GM12878 (cell line): Measurements from ENCODE around the gene GMCL2. TPM values are rescaled to one million over a fixed set of nuclear protein-coding genes. Genes with fewer than 3 reads are reported as not detected.

ENCODE experiments used
- ATAC-seq: fragments of 200-7000 bp; cut with Tn5 transposase; 3 replicates; pipeline ENCODE4 v1.9.1; 2020; ENCODE audit warnings: mild to moderate bottlenecking, moderate library complexity
- BruUV-seq: library from RNA; stranded (reverse); fragments of 400-500 nt; replicated peaks from 2 replicates; lab custom pipeline; 2021; lab: Mats Ljungman, UMichigan
- CTCF ChIA-PET: fragments of 300-600 bp; sonication (Branson Sonifier 250); formaldehyde crosslinking; extraction: SDS; loops from one replicate; lab custom pipeline; 2021; ENCODE audit warnings: inconsistent platforms; lab: Yijun Ruan, JAX
- POLR2A ChIA-PET: fragments of 350-600 bp; formaldehyde crosslinking; extraction: SDS; loops from one replicate; lab custom pipeline; 2021; ENCODE audit warnings: inconsistent platforms; lab: Charles Lee
- RAD21 ChIA-PET: fragments of 300-600 bp; sonication (Branson Sonifier 250); formaldehyde crosslinking; loops from one replicate; lab custom pipeline; 2023; ENCODE audit warnings: antibody characterized with exemption; ENCODE audit not compliant: unreplicated experiment; lab: Charles Lee
- SMC1A ChIA-PET: fragments of 300-600 bp; sonication (Branson Sonifier 250); formaldehyde crosslinking; loops from one replicate; lab custom pipeline; 2023; ENCODE audit not compliant: unreplicated experiment, uncharacterized antibody; lab: Charles Lee
- DNase-seq: peaks from one replicate; pipeline ENCODE4 v3.0.0-alpha.2; 2011; ENCODE audit warnings: low read depth, low spot score
- FAIRE-seq: peaks from 3 replicates; lab custom pipeline; 2011; peaks lifted over from hg19 to GRCh38; lab: Jason Lieb, UNC
- H2AFZ ChIP-seq: 2 replicates; pipeline ENCODE4 v1.6.0; 2011; ENCODE audit warnings: low read depth, low read length, control low read depth; ENCODE audit not compliant: control insufficient read depth
- H3K27ac ChIP-seq: 2 replicates; pipeline ENCODE4 v1.5.1; 2011; ENCODE audit warnings: control low read depth; ENCODE audit not compliant: control insufficient read depth, insufficient read depth
- H3K27me3 ChIP-seq, 2 experiments: replicated peaks in 1 of 2; 2 replicates each; pipeline versions ENCODE4 v1.6.0 to v1.6.1; 2011; ENCODE audit warnings: low read length in 1 of 2; ENCODE audit not compliant: control insufficient read depth in 2 of 2, insufficient read depth in 2 of 2
- H3K36me3 ChIP-seq, 2 experiments: 2 replicates each; pipeline ENCODE4 v1.5.1; 2011; ENCODE audit warnings: low read length in 1 of 2; ENCODE audit not compliant: control insufficient read depth in 2 of 2, insufficient read depth in 2 of 2
- H3K4me1 ChIP-seq: 2 replicates; pipeline ENCODE4 v1.6.1; 2011; ENCODE audit warnings: mild to moderate bottlenecking, low read length, moderate library complexity, mixed read lengths; ENCODE audit not compliant: control insufficient read depth, insufficient read depth
- H3K4me2 ChIP-seq: 2 replicates; pipeline ENCODE4 v1.6.0; 2011; ENCODE audit warnings: control low read depth; ENCODE audit not compliant: control insufficient read depth, insufficient read depth
- H3K4me3 ChIP-seq: fragments of 200-600 bp; sonication (generic); 2 replicates; pipeline ENCODE4 v1.5.1; 2016
- H3K79me2 ChIP-seq: 2 replicates; pipeline ENCODE4 v1.6.0; 2011; ENCODE audit warnings: low read length; ENCODE audit not compliant: control insufficient read depth, insufficient read depth
- H3K9ac ChIP-seq: 2 replicates; pipeline ENCODE4 v1.8.0; 2011; ENCODE audit warnings: low read length, control low read depth, mixed read lengths; ENCODE audit not compliant: control insufficient read depth, insufficient read depth
- H3K9me3 ChIP-seq: replicated peaks from 3 replicates; pipeline ENCODE4 v1.5.1; 2011; ENCODE audit warnings: mild to moderate bottlenecking, low read length; ENCODE audit not compliant: control insufficient read depth, insufficient read depth
- H4K20me1 ChIP-seq: 2 replicates; pipeline ENCODE4 v1.6.0; 2011; ENCODE audit not compliant: control insufficient read depth, insufficient read depth
- ASH2L ChIP-seq: fragments of 300-600, 200-600 bp; sonication (generic); IDR thresholded peaks from 2 replicates; pipeline ENCODE4 v1.6.1; 2017; ENCODE audit warnings: low read depth, mild to moderate bottlenecking, borderline replicate concordance
- ATF2 ChIP-seq: IDR thresholded peaks from 2 replicates; pipeline ENCODE4 v1.6.1; 2012; ENCODE audit warnings: low read length, inconsistent platforms
- CTCF ChIP-seq, 3 experiments: IDR thresholded peaks in 2 of 3; conservative IDR thresholded peaks in 1 of 3; 2 replicates each; pipeline ENCODE4 v1.5.1; 2011; ENCODE audit warnings: low read depth in 3 of 3, low read length in 3 of 3, mild to moderate bottlenecking in 3 of 3, control low read depth in 2 of 3, moderate library complexity in 2 of 3, inconsistent platforms in 1 of 3, mixed read lengths in 1 of 3; ENCODE audit not compliant: control insufficient read depth in 2 of 3, insufficient read depth in 1 of 3; ENCODE audit errors: extremely low read depth in 1 of 3
- FOS ChIP-seq: IDR thresholded peaks from 3 replicates; pipeline ENCODE4 v1.6.1; 2011; ENCODE audit warnings: borderline replicate concordance; ENCODE audit not compliant: insufficient read length; ENCODE audit errors: extremely low read depth
- MEF2A ChIP-seq: IDR thresholded peaks from 2 replicates; pipeline ENCODE4 v1.6.1; 2011; ENCODE audit warnings: low read depth, mild to moderate bottlenecking, low read length, moderate library complexity; ENCODE audit not compliant: insufficient read depth
- POLR2AphosphoS5 ChIP-seq: IDR thresholded peaks from 2 replicates; pipeline ENCODE4 v1.6.1; 2011; ENCODE audit warnings: mild to moderate bottlenecking, low read length, inconsistent platforms
- SPI1 ChIP-seq: IDR thresholded peaks from 2 replicates; pipeline ENCODE4 v1.6.1; 2011; ENCODE audit warnings: low read depth, mild to moderate bottlenecking, low read length, moderate library complexity, borderline replicate concordance; ENCODE audit not compliant: insufficient read depth
- SUZ12 ChIP-seq: fragments of 200-600 bp; sonication (generic); IDR thresholded peaks from one replicate; pipeline ENCODE4 v1.6.1; 2018; ENCODE audit warnings: antibody characterized with exemption, mild to moderate bottlenecking; ENCODE audit not compliant: unreplicated experiment
- TCF12 ChIP-seq: IDR thresholded peaks from 2 replicates; pipeline ENCODE4 v1.6.1; 2011; ENCODE audit warnings: low read depth, mild to moderate bottlenecking, low read length
- USF2 ChIP-seq: IDR thresholded peaks from 2 replicates; pipeline ENCODE4 v1.6.1; 2011; ENCODE audit warnings: low read depth, low read length, improper control_type of control experiment, borderline replicate concordance
- WGBS: methylation state at CpG from one replicate; pipeline ENCODE4 v1.1.6; 2016; ENCODE audit warnings: low lambda C conversion rate; ENCODE audit not compliant: insufficient replicate concordance, insufficient coverage; ENCODE audit errors: missing lambda C conversion rate; 5-methylcytosine and 5-hydroxymethylcytosine counted together
- in situ Hi-C: fragments of 300-500 bp; cut with MboI; formaldehyde crosslinking; loops from 9 replicates; pipeline ENCODE4 v1.14.3; 2018; ENCODE audit warnings: mixed read lengths
- intact Hi-C: fragments of 100-400 bp; cut with micrococcal nuclease; formaldehyde crosslinking; loops from one replicate; pipeline ENCODE4 v1.14.2; 2022; ENCODE audit not compliant: unreplicated experiment
- polyA plus RNA-seq, 11 experiments: library from polyadenylated mRNA; depleted of rRNA in 4 of 11; unstranded in 6 of 11; stranded (reverse) in 5 of 11; fragments of >200 nt; fragmentation: Nextera tagmentation in 4 of 11; fragmentation: Illumina TruSeq in 1 of 11; extraction: Ambion mirVana in 4 of 11; extraction: Trizol in 1 of 11; gene quantifications; 1 replicate in 1 of 11; 2 replicates in 10 of 11; pipeline versions ENCODE4 v1.2.1 to v1.2.3, GENCODE V29; 2011 to 2016; ENCODE audit warnings: inconsistent platforms in 2 of 11, missing spikeins in 2 of 11, low read depth in 1 of 11
- total RNA-seq, 4 experiments: library from RNA; depleted of rRNA in 3 of 4; stranded (reverse); fragments of >200 nt in 3 of 4; fragmentation: Illumina TruSeq in 1 of 4; extraction: Trizol in 1 of 4; gene quantifications; 2 replicates each; pipeline versions ENCODE4 v1.2.1 to v1.2.3, GENCODE V29; 2013 to 2021

GMCL2 gene
- total and polyA plus RNA-seq, 10 of the 15 experiments (the other 5 are each of a cell fraction or from before 2014, with no cell fraction given): 0.07 TPM; not detected in 9

- WGBS: 50% methylated on average over 2 of the region's 2 CpGs
- FAIRE-seq (no peak), DNase-seq (no peak)
- H3K4me1 ChIP-seq: peaks cover 9% of the 10 kb centered on the region
- H3K79me2 ChIP-seq: peaks cover 31% of the 10 kb centered on the region
- no peaks in the 10 kb centered on the region for H3K27me3 ChIP-seq
- H4K20me1 ChIP-seq: peaks cover 13% of the 10 kb centered on the region
- BruUV-seq: no TSS peak
- in situ Hi-C loops: no loop called here
- H3K9me3 ChIP-seq: no peaks in the 10 kb centered on the region
- peaks cover 6 to 16% of the 10 kb centered on the region in 2 experiments for H3K36me3 ChIP-seq
- ChIA-PET CTCF (no interaction called here), POLR2A (no interaction called here)
- no peak overlapping the region for H3K9ac ChIP-seq
- TF ChIP-seq SPI1: no peak
- no peak for TF ChIP-seq POLR2AphosphoS5
- no peak for TF ChIP-seq ATF2
- no peak for TF ChIP-seq USF2
- no peak for TF ChIP-seq SUZ12
- TF ChIP-seq ASH2L: no peak
- TF ChIP-seq CTCF (IDR thresholded peaks at IDR 0.05 in 2 of 3, conservative IDR thresholded peaks at IDR 0.05 in 1 of 3; ENCODE audit: control insufficient read depth in 2 of 3, extremely low read depth in 1 of 3, insufficient read depth in 1 of 3, low read depth in 3 of 3, low read length in 3 of 3): no peak
- TF ChIP-seq TCF12: no peak
- no peak for TF ChIP-seq FOS
- TF ChIP-seq MEF2A: no peak
- TF ChIP-seq, all 136 proteins: peak for 0
- ATAC-seq: no peak
- no peak overlapping the region for H3K27ac ChIP-seq
- no peak overlapping the region for H2AFZ ChIP-seq
- ChIA-PET SMC1A (no interaction called here), RAD21 (no interaction called here)
- intact Hi-C loops: no loop called here
- H3K4me3 ChIP-seq: no peak overlapping the region
- H3K4me2 ChIP-seq: no peak overlapping the region
Observed at GRCh38 chr5:178201927-178202235, 14.7 kb upstream of the GMCL2 start.
